Measurements from ENCODE around the gene TRIM66.

TRIM66 gene

GRCh38 chr11:8608652-8609051 is 73.8 kb downstream of the TRIM66 start:
- DNase-seq: peak; percentile 50
- Histone ChIP-seq H3K27me3 (replicated peaks) (no peaks in the 10 kb centered on the region), H3K36me3 (replicated peaks) (no peaks in the 10 kb centered on the region), H3K27ac (no peak overlapping the region), H3K4me3 (ENCODE audit: low read depth, low read length) (no peak overlapping the region)
- in situ Hi-C loops (cut with HindIII; ENCODE audit: low pct_ligation_motif_present, low sequenced_read_pairs): no loop called here
- TF ChIP-seq CTCF (IDR thresholded peaks at IDR 0.05; ENCODE audit: low read depth, low read length, missing control alignments): no peak

- no peak for TF ChIP-seq CTCF (IDR thresholded peaks at IDR 0.05; ENCODE audit: low read depth, low read length, missing control alignments)
- in situ Hi-C loops (cut with HindIII; ENCODE audit: low pct_ligation_motif_present, low sequenced_read_pairs): no loop called here
- no peaks in the 10 kb centered on the region for H3K27me3 ChIP-seq (replicated peaks)
- H3K4me3 ChIP-seq (ENCODE audit: low read depth, low read length): no peak overlapping the region
- H3K27ac ChIP-seq: no peak overlapping the region
- DNase-seq: no peak
- H3K36me3 ChIP-seq (replicated peaks): no peaks in the 10 kb centered on the region
Observed at GRCh38 chr11:8605971-8606563, 76.4 kb downstream of the TRIM66 start.

GRCh38 chr11:8604078-8604723 is 78.3 kb downstream of the TRIM66 start:
- Histone ChIP-seq H3K4me3 (ENCODE audit: low read depth, low read length) (no peak overlapping the region), H3K27ac (peak overlapping the region; percentile 71)
- DNase-seq: peak; percentile 100

GRCh38 chr11:8603696-8604077 is 78.8 kb downstream of the TRIM66 start:
- in situ Hi-C loops (cut with HindIII; ENCODE audit: low pct_ligation_motif_present, low sequenced_read_pairs): no loop called here
- no peaks in the 10 kb centered on the region for H3K27me3 ChIP-seq (replicated peaks)
- no peaks in the 10 kb centered on the region for H3K36me3 ChIP-seq (replicated peaks)
- no peak for DNase-seq
- no peak for TF ChIP-seq CTCF (IDR thresholded peaks at IDR 0.05; ENCODE audit: low read depth, low read length, missing control alignments)
- H3K27ac ChIP-seq: peak overlapping the region; percentile 37
- no peak overlapping the region for H3K4me3 ChIP-seq (ENCODE audit: low read depth, low read length)

More at GRCh38 chr11:8604078-8604723, 78.3 kb downstream of the TRIM66 start:
- Histone ChIP-seq H3K27me3 (replicated peaks) (no peaks in the 10 kb centered on the region), H3K36me3 (replicated peaks) (no peaks in the 10 kb centered on the region)
- peak; percentile 91 for TF ChIP-seq CTCF (IDR thresholded peaks at IDR 0.05; ENCODE audit: low read depth, low read length, missing control alignments)
- in situ Hi-C loops (cut with HindIII; ENCODE audit: low pct_ligation_motif_present, low sequenced_read_pairs): no loop called here

- H3K27ac ChIP-seq: no peak overlapping the region
- no peak for DNase-seq
- in situ Hi-C loops (cut with HindIII; ENCODE audit: low pct_ligation_motif_present, low sequenced_read_pairs): no loop called here
- no peak overlapping the region for H3K4me3 ChIP-seq (ENCODE audit: low read depth, low read length)
- H3K27me3 ChIP-seq (replicated peaks): no peaks in the 10 kb centered on the region
- no peaks in the 10 kb centered on the region for H3K36me3 ChIP-seq (replicated peaks)
- TF ChIP-seq CTCF (IDR thresholded peaks at IDR 0.05; ENCODE audit: low read depth, low read length, missing control alignments): no peak
Observed at GRCh38 chr11:8601376-8602133, 80.9 kb downstream of the TRIM66 start.
